SH-SY5Y (cell line): ENCODE data around the gene CCDC47.

Experiments
- GATA2 ChIP-seq: IDR thresholded peaks from 2 replicates; pipeline ENCODE4 v1.6.1; 2011; ENCODE audit warnings: mild to moderate bottlenecking, low read depth, low read length
- GATA3 ChIP-seq: IDR thresholded peaks from 2 replicates; pipeline ENCODE4 v1.6.1; 2011; ENCODE audit warnings: low read depth, mild to moderate bottlenecking, low read length, moderate library complexity

The CCDC47 gene

GRCh38 chr17:63773272-63774140 is at the start of gene CCDC47:
Gene CCDC47, minus strand, starts transcription at chr17:63773597. Its CDS starts 7,422 bp downstream, at chr17:63766175.
- TF ChIP-seq GATA2 (no peak; the same call in 1 of the 2 replicates), GATA3 (no peak)

GRCh38 chr17:63822537-63822936 is 49.1 kb upstream of the CCDC47 start:
- no peak for TF ChIP-seq GATA3
- TF ChIP-seq GATA2, result no peak

DNA sequence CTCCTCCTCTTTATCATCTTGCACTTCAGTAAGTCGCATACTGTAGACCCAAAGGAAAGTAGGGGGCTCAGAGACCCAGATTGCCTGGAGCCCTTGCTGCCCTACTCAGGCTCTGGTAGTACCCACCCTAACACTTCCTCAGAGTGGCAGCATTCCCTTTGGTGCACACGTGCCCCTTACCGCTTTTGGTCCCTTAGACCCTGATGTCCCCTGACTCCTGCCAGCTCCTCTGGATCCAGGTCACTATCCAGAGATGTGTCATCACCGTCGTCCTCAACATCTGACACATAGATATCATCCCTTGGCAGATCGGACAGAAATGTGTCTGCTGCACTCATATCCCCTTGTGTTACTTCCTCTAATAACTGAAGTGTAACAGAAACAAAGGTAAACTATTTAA is 48.4 kb upstream of the CCDC47 start:
- TF ChIP-seq GATA3 (no peak), GATA2 (no peak)

GRCh38 chr17:63820963-63821561 is 47.7 kb upstream of the CCDC47 start:
- no peak for TF ChIP-seq GATA2
- no peak for TF ChIP-seq GATA3

DNA sequence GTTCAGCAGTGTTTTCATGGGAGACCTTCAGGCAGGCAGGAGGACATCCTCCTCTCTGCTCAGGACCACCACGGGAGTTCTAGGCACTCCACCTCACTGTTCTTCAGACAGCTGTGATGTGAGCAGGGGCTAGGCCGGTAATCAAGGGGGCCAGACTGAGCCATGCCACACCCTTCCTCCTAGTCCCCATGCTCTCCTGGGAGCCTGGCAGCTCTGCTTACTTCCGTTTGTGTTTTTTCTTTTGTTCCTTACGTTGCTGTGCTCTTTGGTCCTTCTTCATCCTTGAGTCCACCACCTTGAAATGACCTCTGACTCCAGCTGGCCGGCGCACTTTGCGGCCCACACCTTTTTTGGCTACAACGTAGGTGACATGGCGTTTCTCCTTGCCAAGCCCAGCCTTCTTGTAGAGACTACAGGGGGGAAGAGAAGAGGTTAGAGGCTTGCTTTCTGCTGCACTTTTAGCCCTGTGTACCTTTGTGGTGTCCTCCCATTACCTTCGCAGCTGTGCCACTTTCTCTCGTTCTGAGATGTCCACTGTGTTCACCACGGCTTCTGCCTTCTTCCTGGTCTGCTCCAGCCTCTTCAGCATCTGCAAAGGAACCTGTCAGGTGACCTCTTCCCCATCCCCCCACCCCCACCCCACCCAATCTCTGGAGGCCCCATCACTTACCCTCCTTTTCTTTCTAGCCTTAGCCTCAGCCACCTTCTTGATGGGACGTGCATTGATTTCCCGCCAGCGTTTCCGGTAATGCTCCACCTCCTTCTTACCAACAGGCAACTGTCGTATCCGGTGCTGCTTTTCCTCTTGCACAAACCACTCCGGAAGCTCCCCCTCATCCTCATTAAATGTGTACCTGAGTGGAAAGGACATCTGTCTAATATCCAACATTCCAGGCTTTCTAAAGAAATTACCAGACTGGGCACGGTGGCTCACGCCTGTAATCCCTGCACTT is 46.5 kb upstream of the CCDC47 start:
- TF ChIP-seq GATA2 (no peak), GATA3 (no peak)

- TF ChIP-seq GATA3 (no peak), GATA2 (no peak)
Measured at GRCh38 chr17:63819131-63819530, 45.7 kb upstream of the CCDC47 start.

DNA sequence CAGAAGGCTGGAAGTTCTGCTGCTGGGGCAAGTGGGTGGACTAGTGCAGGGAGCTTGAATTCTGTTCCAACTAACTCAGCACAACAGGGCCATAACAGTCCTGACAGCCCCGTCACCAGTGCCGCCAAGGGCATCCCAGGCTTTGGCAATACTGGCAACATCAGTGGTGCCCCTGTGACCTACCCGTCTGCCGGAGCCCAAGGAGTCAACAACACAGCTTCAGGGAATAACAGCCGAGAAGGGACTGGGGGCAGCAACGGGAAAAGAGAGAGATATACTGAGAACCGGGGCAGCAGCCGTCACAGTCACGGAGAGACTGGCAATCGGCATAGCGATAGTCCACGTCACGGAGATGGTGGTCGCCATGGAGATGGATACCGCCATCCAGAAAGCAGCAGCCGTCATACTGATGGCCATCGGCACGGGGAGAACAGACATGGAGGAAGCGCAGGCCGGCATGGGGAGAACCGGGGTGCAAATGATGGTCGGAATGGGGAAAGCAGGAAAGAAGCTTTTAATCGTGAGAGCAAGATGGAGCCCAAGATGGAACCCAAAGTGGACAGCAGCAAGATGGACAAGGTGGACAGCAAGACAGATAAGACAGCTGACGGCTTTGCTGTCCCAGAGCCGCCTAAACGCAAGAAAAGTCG is 44.5 kb upstream of the CCDC47 start:
- no peak for TF ChIP-seq GATA2
- TF ChIP-seq GATA3, result no peak

DNA sequence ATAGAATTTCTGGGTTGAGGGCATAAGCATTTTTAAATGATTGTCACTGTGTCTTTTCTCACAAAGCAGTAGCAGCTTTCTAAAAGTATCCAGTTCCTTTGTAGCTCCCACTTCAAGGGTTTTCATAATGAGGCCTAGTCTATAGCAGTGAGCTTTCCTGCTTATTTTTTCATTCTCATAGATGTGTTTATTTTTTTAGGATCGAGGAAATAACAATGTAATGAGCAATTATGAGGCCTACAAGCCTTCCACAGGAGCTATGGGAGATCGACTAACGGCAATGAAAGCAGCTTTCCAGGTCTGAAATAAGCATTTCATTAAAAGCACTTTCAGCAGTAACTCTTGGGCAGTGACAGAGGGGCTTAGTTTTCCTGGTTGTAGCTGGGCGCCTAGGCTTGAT is 43.3 kb upstream of the CCDC47 start:
- TF ChIP-seq GATA2, result no peak
- no peak for TF ChIP-seq GATA3

DNA sequence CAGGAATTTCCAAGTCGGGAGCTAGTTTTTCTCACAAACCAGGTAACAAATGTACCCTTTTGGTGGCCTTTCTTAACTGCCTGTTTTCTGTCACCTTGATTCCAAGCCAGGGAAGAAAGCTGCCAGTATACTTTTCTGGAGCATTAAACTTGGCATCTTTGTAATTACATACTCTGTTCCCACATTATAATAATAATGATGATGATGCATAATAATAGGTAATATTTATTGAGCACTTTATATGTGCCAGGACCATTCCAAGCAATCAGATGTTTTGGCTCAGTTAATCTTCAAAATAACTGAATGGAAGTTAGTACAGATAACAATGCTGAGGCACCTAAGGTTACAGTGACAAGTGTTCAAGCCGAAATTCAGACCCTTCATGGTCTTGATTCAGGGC is 42.7 kb upstream of the CCDC47 start:
- TF ChIP-seq GATA2 (no peak), GATA3 (no peak)

GRCh38 chr17:63809970-63810369 is 36.6 kb upstream of the CCDC47 start:
- TF ChIP-seq GATA3, result no peak
- TF ChIP-seq GATA2, result no peak

- no peak for TF ChIP-seq GATA2
Measured at GRCh38 chr17:63805591-63805990, 32.2 kb upstream of the CCDC47 start.

DNA sequence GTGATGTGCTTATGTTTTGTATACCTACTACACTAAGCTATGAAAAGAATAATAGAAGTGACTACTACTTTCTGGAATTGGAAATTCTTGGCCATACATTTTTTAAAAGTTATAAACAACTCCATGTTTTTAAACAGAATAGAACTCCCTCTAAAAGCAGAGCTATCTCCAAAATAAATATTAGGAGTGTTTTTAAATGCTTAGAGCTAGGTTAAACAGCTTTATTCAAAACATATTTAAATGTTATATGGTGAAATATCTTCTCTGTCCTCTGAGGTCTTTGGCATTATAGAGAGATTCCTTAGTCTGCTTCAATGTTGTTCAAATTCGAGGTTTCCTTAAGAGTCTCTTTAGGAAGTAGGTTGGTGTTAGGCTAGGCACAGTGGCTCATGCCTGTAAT is 30.9 kb upstream of the CCDC47 start:
- no peak for TF ChIP-seq GATA3
- TF ChIP-seq GATA2, result no peak

GRCh38 chr17:63800783-63801182 is 27.4 kb upstream of the CCDC47 start:
- TF ChIP-seq GATA3 (no peak), GATA2 (no peak)
